ENCODE results near the gene DST. TPM values are rescaled to one million over a fixed set of nuclear protein-coding genes. Genes with fewer than 3 reads are reported as not detected.
"Not testable (repeated sequence)": the region's sequence is repeated elsewhere in the genome, so short reads cannot be mapped to it uniquely, and the experiment has no call there.

DST gene
- polyA plus RNA-seq, 4 donors = 195 to 264 (median 228) TPM

- DNase-seq (ENCODE audit: low read depth in 4 of 4, low spot score in 3 of 4) = no peak
Measured at GRCh38 chr6:56521976-56522375, 120.7 kb downstream of the DST start.

DNA sequence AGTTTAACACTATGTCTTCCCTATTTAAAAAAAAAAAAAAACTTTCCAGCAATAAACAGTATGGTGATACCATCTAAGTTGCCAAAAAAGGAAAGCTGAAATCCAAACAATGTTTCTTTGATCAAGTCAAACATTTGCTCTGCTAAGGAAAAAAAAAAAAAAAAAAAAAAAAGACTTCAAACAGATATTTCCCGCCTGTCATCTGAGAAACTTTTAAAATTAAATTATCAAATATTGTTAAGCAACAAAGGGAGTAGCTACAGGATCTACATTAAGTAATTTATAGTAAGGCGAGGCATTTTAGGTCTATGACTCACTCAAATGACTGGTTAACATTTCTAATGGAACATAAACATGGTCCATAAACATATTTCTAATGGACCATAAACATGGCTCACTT lies 121.2 kb downstream of the DST start:
- DNase-seq (ENCODE audit: low read depth in 4 of 4, low spot score in 3 of 4) = no peak

DNA sequence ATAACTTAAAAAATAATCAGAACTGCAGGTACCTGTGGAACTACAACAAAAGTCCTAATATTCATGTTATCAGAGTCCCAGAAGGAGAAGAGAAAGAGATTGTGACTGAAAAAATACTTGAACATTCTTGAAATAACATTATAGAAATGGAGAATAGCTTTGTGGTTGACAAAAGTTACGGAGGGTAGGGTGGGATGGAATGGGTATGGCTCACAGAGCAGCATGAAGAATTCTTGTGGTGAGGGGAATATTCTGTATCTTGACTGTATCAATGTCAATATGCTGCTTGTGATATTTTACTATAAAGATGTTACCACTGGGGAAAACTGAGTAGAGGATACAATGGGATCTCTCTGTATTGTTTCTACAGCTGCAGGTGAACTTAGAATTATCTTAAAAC lies 122.5 kb downstream of the DST start:
- DNase-seq (ENCODE audit: low read depth in 4 of 4, low spot score in 3 of 4) = no peak

GRCh38 chr6:56518995-56519767 lies 123.5 kb downstream of the DST start:
- DNase-seq (ENCODE audit: low read depth in 4 of 4, low spot score in 3 of 4) = no peak

DNA sequence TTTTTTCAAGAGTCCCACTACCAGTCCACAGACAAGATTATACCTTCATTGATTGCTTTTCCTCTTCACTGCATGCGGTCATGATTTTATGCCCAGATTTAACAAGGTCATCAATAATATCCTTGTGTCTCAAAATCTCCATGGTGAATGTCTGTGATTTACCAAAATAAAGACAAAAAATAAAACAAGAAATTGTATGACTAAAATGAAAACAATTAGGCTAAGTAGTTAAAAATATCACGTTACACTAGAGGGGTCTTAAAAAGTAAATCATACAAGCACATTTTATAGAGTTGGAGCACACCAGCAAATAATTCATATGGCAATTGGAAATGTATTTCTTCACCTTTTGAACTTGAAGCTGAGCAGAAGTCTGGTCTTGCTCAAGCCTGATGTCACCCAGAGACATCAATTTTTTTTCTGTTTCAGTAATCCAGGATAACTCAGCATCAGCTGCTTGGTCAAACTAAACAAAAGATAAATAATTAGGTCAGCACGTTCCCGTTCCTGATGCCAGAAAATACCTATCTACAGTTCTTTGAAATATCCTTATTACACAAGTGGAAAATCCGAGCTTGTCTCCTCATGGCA lies 125.4 kb downstream of the DST start:
- no peak for DNase-seq (ENCODE audit: low read depth in 4 of 4, low spot score in 3 of 4)

DNA sequence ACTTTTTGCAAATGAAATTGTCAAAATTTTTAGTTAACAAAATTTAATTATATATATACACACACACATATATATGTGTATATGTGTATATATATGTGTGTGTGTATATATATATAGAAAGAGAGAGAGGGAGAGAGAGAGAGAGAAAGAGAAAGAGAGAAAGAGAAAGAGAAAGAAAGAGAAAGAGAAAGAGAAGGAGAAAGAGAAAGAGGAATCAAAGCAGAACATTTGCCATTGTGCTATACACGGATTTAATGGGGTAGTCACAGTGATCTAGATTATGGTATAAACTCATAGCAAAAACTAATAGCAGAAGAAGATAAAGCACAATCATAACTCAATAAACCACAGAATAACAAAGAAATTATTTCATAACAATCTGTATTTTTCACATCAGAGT lies 126.7 kb downstream of the DST start:
- no peak for DNase-seq (ENCODE audit: low read depth in 4 of 4, low spot score in 3 of 4)

DNA sequence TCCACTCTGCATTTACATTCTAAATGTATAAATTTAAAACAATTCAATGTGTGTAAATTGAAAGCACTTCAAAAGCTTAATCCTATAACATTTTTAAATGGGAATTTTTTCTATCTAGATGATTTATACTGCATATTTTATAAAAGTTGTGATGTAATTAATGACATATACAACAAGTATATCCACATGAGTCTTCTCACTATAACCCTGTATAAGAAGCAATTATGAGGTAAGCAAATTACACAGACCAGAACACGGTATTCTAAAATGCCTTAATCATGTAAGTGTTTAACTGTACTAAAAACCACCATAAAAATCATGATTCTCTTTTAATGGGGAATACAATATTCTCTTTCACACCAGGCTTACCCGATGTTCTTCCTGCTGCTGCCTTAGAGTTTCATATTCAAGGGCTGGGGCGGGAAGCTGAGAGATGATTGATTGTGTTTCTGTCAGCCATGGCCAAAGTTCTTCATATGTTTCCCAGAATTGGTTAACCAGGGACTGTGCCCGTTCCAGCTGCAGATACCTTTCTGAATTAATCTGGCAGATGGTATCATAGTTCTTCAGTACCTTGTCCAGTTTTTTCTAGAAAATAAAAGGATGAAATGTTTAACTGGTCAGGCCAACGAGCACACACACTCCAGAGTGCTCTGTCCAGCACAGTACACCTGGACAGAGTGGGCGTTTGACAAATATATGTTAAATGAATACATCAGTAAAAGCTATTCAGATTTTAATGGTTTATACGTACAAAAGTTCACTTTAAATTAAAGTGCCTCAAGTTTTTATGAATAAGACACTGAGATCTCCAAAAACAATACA lies 127.4 kb downstream of the DST start:
- no peak for DNase-seq (ENCODE audit: low read depth in 4 of 4, low spot score in 3 of 4)

DNA sequence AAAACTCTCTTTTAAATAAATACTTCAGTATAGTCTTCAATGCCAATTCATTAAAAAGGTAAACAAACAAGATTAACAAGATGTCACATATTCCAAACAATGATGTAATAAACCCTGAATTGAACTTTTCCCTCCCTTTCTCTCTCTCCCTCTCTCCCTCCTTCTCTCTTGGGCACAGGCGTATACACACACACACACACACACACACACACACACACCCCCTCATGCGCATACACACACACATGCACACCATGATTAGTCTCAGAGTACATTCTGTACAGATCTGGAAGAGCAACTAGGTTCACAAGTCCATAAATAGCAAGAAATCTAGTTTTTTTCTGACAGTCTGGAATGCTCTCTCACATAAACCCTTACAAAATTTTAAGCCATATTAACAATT lies 128.3 kb downstream of the DST start:
- DNase-seq (ENCODE audit: low read depth in 4 of 4, low spot score in 3 of 4) = no peak

GRCh38 chr6:56513631-56514030 lies 129.1 kb downstream of the DST start:
- no peak for DNase-seq (ENCODE audit: low read depth in 4 of 4, low spot score in 3 of 4)

DNA sequence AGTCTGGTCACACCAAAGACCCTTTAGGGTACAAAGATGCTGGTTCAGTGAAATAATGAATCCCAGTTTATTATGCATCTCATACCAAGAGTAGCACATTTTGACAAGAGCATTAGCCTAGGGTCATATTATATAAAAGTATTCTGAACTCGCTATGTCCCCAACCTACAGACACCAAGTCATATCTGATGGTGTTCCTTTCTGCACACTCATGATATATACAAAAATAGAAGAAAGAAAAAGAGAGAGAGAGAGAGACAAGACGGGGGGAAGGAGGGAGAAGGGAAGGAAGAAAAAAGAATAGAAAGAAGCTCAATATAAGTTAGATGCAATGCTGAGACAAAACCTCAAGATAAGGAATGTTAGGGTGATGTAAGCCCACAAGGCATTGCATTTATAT lies 131.1 kb downstream of the DST start:
- no peak for DNase-seq (ENCODE audit: low read depth in 4 of 4, low spot score in 3 of 4)

DNA sequence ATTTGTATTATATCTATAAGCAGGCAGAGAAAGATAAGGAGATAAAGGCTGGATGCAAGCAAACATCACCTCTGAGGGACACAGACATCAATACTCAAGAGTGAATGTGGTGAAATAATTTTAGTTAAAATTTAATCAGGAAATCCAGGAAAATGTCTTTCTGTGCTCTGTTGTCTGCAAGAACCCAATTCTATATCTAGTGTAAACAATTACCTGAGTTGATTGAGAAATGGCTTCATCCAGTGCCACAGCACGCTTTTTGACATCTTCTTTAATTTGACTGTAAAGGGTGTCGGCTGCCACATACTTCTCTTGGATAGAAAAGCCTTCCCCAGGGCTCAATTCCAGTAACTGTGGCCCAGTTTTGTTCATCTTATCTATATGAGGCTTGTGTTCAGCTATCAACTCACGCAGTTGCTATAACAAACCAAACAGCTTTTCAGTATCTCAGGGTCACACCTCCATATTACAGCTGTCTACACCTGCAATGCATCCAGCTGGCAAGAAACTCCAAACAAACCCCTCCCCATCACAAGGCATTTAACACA lies 131.6 kb downstream of the DST start:
- DNase-seq (ENCODE audit: low read depth in 4 of 4, low spot score in 3 of 4) = no peak

- DNase-seq (ENCODE audit: low read depth in 4 of 4, low spot score in 3 of 4) = no peak
Measured at GRCh38 chr6:56509031-56509430, 133.7 kb downstream of the DST start.

GRCh38 chr6:56507517-56507916 lies 135.2 kb downstream of the DST start:
- no peak for DNase-seq (ENCODE audit: low read depth in 4 of 4, low spot score in 3 of 4)

DNA sequence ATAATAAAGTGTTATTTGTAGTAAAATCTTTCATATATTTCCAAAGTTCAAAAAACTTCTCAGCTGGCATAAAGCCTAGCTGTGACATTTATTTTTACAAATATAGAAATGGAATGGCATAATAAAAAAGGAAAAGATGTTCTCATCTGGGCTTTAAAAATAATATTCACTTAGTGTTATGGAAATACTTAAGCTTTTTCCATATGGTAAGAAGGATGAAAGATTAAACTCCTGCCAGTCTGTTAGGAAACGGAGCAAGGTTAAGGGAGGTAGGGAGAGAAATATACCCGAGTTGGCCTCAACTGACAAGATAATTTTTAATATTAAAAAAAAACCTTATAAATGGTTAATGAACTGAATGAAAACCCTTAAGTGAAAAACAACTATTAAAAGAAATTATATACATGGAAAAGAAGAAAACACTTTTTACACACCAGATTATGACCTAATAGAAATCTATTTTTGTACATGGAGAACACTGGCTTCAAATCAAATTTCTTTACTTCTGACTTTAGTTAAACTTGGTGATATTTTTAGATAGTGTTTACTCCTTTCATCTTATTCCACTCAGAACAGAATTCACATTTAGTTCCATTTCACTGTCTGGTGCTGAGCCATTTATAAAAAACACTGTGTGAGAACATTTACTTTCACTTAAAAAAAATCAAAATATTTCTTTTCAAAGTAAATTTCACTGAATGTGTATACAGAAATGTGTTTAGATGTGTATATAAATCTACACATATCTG lies 137.0 kb downstream of the DST start:
- no peak for DNase-seq (ENCODE audit: low read depth in 4 of 4, low spot score in 3 of 4)

DNA sequence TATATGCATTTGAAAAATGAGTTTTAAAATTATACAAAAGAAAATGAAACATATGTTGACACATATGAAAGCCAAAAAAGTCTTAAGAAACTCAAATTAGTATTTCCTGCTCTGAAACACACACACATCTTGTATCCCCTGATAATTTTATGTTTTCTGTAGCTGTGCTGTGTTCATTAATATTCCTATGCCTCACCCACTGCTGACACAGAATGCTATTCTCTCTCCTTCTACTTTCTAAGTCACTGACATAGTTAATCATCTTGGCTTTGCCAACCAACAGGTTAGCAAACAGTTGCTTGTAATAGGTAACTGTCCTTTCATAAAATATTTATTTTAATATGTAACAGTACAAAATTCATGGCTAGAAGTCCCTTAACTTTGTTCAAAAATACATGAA lies 140.7 kb downstream of the DST start:
- DNase-seq (ENCODE audit: low read depth in 4 of 4, low spot score in 3 of 4) = no peak

GRCh38 chr6:56499095-56499494 lies 143.6 kb downstream of the DST start:
- DNase-seq (ENCODE audit: low read depth in 4 of 4, low spot score in 3 of 4) = no peak

GRCh38 chr6:56497691-56498090 lies 145.0 kb downstream of the DST start:
- no peak for DNase-seq (ENCODE audit: low read depth in 4 of 4, low spot score in 3 of 4)

GRCh38 chr6:56497240-56497639 lies 145.4 kb downstream of the DST start:
- peak in 2 of 4 donors; percentile 10 to 24 for DNase-seq (ENCODE audit: low read depth in 4 of 4, low spot score in 3 of 4)

- DNase-seq (ENCODE audit: low read depth in 4 of 4, low spot score in 3 of 4) = not testable (repeated sequence)
Measured at GRCh38 chr6:56496650-56497049, 146.0 kb downstream of the DST start.

DNA sequence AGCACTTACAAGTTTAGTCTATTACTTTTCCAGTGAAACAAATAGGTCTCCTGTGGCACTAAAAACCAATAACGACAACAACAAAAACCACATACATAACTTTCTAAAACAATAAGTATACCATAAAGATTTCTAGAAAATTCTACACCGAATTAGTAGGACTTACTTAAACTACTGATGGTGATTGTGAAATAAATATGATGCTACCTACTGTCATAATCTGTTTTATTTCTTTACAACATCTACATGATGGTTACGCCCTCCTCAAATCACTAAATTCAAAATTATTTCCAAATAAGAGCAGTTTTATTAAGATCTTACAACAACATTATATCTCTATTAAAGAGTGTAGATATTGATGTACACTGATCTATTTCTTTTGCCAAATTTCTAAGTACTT lies 147.0 kb downstream of the DST start:
- no peak for DNase-seq (ENCODE audit: low read depth in 4 of 4, low spot score in 3 of 4)

Measured in left renal pelvis (tissue), 4 donors.